ENCODE data around the gene CDCP2. TPM values are rescaled to one million over a fixed set of nuclear protein-coding genes. Genes with fewer than 3 reads are reported as not detected.

The CDCP2 gene
- total and polyA plus RNA-seq, 7 donors = not detected

DNA sequence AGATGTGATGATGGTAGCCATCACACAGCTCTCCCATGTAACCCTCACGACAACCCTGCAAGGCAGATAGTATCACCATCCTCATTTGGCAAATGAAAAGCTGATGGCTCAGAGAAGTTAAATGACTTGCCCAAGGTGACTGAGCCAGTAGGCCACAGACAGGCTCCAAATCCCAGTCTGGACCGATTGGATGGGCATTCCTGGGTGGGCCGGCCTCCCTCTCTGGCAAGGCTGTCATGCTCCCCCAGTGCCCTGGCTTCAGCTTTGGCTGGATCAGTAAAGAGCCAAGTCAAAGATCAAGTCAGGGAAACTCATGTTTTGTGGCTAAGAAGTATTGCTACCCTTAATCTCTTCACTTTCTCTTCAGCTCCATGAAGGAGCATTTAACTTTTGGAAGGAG, 41.2 kb downstream of the CDCP2 start:
- no peak for ATAC-seq
- H3K4me1 ChIP-seq = peaks cover 13% of the 10 kb centered on the region
- no peak for DNase-seq
- 75 to 86% (median 80%) methylated on average over 3 of the region's 3 CpGs for WGBS, 3 donors
- H3K9me3 ChIP-seq = no peaks in the 10 kb centered on the region
- TF ChIP-seq, protein P1, sequence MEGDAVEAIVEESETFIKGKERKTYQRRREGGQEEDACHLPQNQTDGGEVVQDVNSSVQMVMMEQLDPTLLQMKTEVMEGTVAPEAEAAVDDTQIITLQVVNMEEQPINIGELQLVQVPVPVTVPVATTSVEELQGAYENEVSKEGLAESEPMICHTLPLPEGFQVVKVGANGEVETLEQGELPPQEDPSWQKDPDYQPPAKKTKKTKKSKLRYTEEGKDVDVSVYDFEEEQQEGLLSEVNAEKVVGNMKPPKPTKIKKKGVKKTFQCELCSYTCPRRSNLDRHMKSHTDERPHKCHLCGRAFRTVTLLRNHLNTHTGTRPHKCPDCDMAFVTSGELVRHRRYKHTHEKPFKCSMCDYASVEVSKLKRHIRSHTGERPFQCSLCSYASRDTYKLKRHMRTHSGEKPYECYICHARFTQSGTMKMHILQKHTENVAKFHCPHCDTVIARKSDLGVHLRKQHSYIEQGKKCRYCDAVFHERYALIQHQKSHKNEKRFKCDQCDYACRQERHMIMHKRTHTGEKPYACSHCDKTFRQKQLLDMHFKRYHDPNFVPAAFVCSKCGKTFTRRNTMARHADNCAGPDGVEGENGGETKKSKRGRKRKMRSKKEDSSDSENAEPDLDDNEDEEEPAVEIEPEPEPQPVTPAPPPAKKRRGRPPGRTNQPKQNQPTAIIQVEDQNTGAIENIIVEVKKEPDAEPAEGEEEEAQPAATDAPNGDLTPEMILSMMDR (IDR thresholded peaks at IDR 0.05) = no peak
- H3K4me3 ChIP-seq = no peak overlapping the region
- H3K27me3 ChIP-seq (ENCODE audit: insufficient read depth in 3 of 3, low read length in 2 of 3) = no peaks in the 10 kb centered on the region
- intact Hi-C loops (cut with DNase I) = loop anchor here in 1 of 2 donors (10.0 kb wide), 1 partner anchor 93 kb away; the partner anchor contains the start of genes CYB5RL and MRPL37
- no peaks in the 10 kb centered on the region for H3K36me3 ChIP-seq (ENCODE audit: insufficient read depth in 1 of 2, low read depth in 1 of 2)
- H3K27ac ChIP-seq = no peak overlapping the region

GRCh38 chr1:54110996-54111395, 41.8 kb downstream of the CDCP2 start:
- 89 to 90% (median 90%) methylated on average over 10 of the region's 10 CpGs for WGBS, 3 donors

DNA sequence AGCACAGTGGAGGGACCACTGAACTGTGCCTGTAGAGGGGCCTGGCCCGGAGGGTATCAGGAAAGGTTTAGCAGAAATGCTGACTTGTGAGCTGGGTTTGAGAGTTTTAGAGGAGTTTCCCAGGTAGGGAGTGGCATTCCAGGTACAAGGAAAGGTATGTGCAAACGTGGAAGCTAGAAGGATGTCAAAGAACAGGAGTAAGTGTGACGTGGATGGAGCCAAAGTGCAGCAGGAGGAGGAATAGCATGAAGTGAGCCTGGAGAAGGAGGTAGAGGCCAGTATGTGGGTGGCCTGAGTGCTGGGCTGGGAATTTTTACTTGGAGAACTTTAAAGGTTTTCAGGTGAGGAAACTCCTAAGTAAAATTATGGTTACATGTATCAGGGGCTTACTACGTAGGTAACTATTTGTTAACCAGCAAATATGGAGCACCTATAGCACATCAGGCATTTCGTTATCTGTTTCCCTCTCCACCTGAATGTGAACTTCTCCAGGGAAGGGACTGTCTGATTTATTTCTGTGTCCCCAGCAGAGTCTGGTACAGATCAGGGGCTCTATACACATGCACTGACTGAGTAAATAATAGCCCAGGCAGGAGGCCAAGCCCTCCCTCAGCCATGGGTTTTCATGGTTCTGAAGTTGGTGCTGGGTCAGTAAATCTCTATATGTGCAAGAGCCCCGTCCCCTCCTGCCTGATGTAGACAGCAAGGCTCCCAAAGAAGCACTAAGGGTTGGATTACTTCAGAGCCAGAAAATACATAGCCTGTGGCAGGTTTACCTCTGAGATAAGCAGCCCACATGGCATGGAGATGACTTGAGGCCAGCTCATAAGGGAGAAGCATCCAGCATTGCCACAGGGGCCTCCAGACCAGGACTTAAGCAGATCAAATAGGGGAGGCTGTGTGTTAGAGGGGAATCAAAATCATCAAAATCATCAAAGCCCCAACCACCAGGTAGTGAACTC, 43.4 kb downstream of the CDCP2 start:
- H3K27ac ChIP-seq = no peak overlapping the region
- no peak overlapping the region for H3K4me3 ChIP-seq
- peaks cover 3% of the 10 kb centered on the region for H3K4me1 ChIP-seq
- WGBS, 3 donors = 86 to 90% (median 88%) methylated on average over 6 of the region's 6 CpGs
- no peaks in the 10 kb centered on the region for H3K36me3 ChIP-seq (ENCODE audit: insufficient read depth in 1 of 2, low read depth in 1 of 2)
- ATAC-seq = no peak
- no peaks in the 10 kb centered on the region for H3K9me3 ChIP-seq
- H3K27me3 ChIP-seq (ENCODE audit: insufficient read depth in 3 of 3, low read length in 2 of 3) = no peaks in the 10 kb centered on the region
- intact Hi-C loops (cut with DNase I) = loop anchor here in 1 of 2 donors (10.0 kb wide), 1 partner anchor 95 kb away; the partner anchor contains the start of genes CYB5RL and MRPL37
- no peak for DNase-seq
- TF ChIP-seq, protein P1 (IDR thresholded peaks at IDR 0.05) = no peak

More at GRCh38 chr1:54110996-54111395, 41.8 kb downstream of the CDCP2 start:
- no peaks in the 10 kb centered on the region for H3K27me3 ChIP-seq (ENCODE audit: insufficient read depth in 3 of 3, low read length in 2 of 3)
- intact Hi-C loops (cut with DNase I) = loop anchor here in 1 of 2 donors (10.0 kb wide), 1 partner anchor 94 kb away; the partner anchor contains the start of genes CYB5RL and MRPL37
- H3K9me3 ChIP-seq = no peaks in the 10 kb centered on the region
- H3K4me1 ChIP-seq = peaks cover 13% of the 10 kb centered on the region
- no peak overlapping the region for H3K27ac ChIP-seq
- ATAC-seq = no peak
- DNase-seq = no peak
- H3K36me3 ChIP-seq (ENCODE audit: insufficient read depth in 1 of 2, low read depth in 1 of 2) = no peaks in the 10 kb centered on the region
- TF ChIP-seq, protein P1 (IDR thresholded peaks at IDR 0.05) = no peak
- no peak overlapping the region for H3K4me3 ChIP-seq

GRCh38 chr1:54108156-54108555, 44.6 kb downstream of the CDCP2 start:
- Histone ChIP-seq H3K4me3 (no peak overlapping the region), H3K9me3 (no peaks in the 10 kb centered on the region), H3K4me1 (no peaks in the 10 kb centered on the region), H3K27me3 (ENCODE audit: insufficient read depth in 3 of 3, low read length in 2 of 3) (no peaks in the 10 kb centered on the region), H3K27ac (no peak overlapping the region), H3K36me3 (ENCODE audit: insufficient read depth in 1 of 2, low read depth in 1 of 2) (no peaks in the 10 kb centered on the region)
- no peak for ATAC-seq
- intact Hi-C loops (cut with DNase I) = no loop called here
- no peak for DNase-seq
- TF ChIP-seq, protein P1 (IDR thresholded peaks at IDR 0.05) = no peak
- WGBS, 3 donors = 90 to 94% (median 92%) methylated on average over 3 of the region's 3 CpGs
